Pancreas (tissue), 10 donors: ENCODE data around the gene KCNIP1. TPM values are rescaled to one million over a fixed set of nuclear protein-coding genes. Genes with fewer than 3 reads are reported as not detected.

Experiments used
- ATAC-seq, 4 donors: fragments of 200-7000 bp; cut with Tn5 transposase; one replicate each; pipeline versions ENCODE4 v1.8.0 to v1.9.1; 2020; ENCODE audit warnings: mild to moderate bottlenecking in 4 of 4, moderate library complexity in 4 of 4
- DNase-seq, 6 donors: peaks; one replicate each; pipeline ENCODE4 v3.0.0-alpha.2; 2020
- FAIRE-seq: peaks from 2 replicates; lab custom pipeline; 2012; peaks lifted over from hg19 to GRCh38; lab: Jason Lieb, UNC
- H3K27ac ChIP-seq, 4 donors: fragments of 200-600 bp; sonication (generic); 1 replicate in 3 of 4; 2 replicates in 1 of 4; pipeline versions ENCODE4 v1.5.0 to v1.8.0; 2020
- H3K27me3 ChIP-seq, 4 donors: fragments of 200-600 bp; one replicate each; pipeline ENCODE4 v1.8.0; 2021
- H3K36me3 ChIP-seq, 3 donors: fragments of 200-600 bp; sonication (generic) in 1 of 3; one replicate each; pipeline versions ENCODE4 v1.5.0 to v1.8.0; 2020 to 2021
- H3K4me1 ChIP-seq, 3 donors: fragments of 200-600 bp; one replicate each; pipeline ENCODE4 v1.8.0; 2021
- H3K4me3 ChIP-seq, 4 donors: fragments of 200-600 bp; sonication (generic) in 2 of 4; one replicate each; pipeline versions ENCODE4 v1.5.0 to v1.8.0; 2020 to 2021
- H3K9me3 ChIP-seq, 4 donors: fragments of 200-600 bp; one replicate each; pipeline ENCODE4 v1.8.0; 2021
- CTCF ChIP-seq, 4 donors: fragments of 200-600 bp; sonication (generic) in 3 of 4; IDR thresholded peaks; one replicate each; pipeline versions ENCODE4 v1.5.0 to v1.8.0; 2021; ENCODE audit warnings: antibody characterized with exemption in 4 of 4
- whole genome bisulfite sequencing, 2 donors: extraction: QIAGEN DNeasy Blood & Tissue Kit; methylation state at CpG; one replicate each; pipeline ENCODE4 v1.1.7; 2013; 5-methylcytosine and 5-hydroxymethylcytosine counted together
- intact Hi-C, 3 donors: fragments of 100-400 bp; cut with DNase I; formaldehyde crosslinking; loops; one replicate each; pipeline versions ENCODE4 v1.11.1 to v1.14.2; 2022
- polyA plus RNA-seq, 2 donors: library from polyadenylated mRNA; stranded (reverse); fragments of 200-250 nt; gene quantifications; one replicate each; pipeline ENCODE4 v1.2.3, GENCODE V29; 2013
- total RNA-seq, 6 donors: library from RNA; stranded (reverse); fragmentation: NEBNext Ultra II Directional in 4 of 6; extraction: Animal tissue kit (Norgen Biotek cat#: 25700) in 4 of 6; gene quantifications; one replicate each; pipeline versions ENCODE4 v1.2.1 to v1.2.4, GENCODE V29; 2021 to 2023
- donor health status: healthy with polysubstance abuse.
- donor health status: DM: no; HTN: no; CAD: no; lungs with moderate emphysema.
- donor health status: DM: no; HTN: no; CAD: no.
- donor health status: control.
- donor health status: control.
- donor health status: Bipolar disorder and iron deficiency.
- donor health status: DM: yes; HTN: yes; CAD: no.
- donor health status: DM: no; HTN: no; CAD: no.
- donor health status: DM: no; HTN: no; CAD: no.
- donor health status: DM: yes; HTN: yes; CAD: no.

The KCNIP1 gene
- total and polyA plus RNA-seq, 8 donors, result 0.31 to 10.3 (median 1.1) TPM

GRCh38 chr5:170470808-170471404 is 32.9 kb upstream of the KCNIP1 start:
- no peak overlapping the region for H3K27ac ChIP-seq
- no peak for FAIRE-seq
- 63 to 75% methylated on average over 8 of the region's 8 CpGs for WGBS, 2 donors

GRCh38 chr5:170471551-170472178 is 32.2 kb upstream of the KCNIP1 start:
- no peak for TF ChIP-seq CTCF (IDR thresholded peaks at IDR 0.05)

More at GRCh38 chr5:170470808-170471404, 32.9 kb upstream of the KCNIP1 start:
- H3K27me3 ChIP-seq, result no peaks in the 10 kb centered on the region
- no peak for TF ChIP-seq CTCF (IDR thresholded peaks at IDR 0.05)
- H3K36me3 ChIP-seq, result no peaks in the 10 kb centered on the region
- no peak for DNase-seq
- no peaks in the 10 kb centered on the region for H3K9me3 ChIP-seq
- ATAC-seq, result no peak
- no peaks in the 10 kb centered on the region for H3K4me1 ChIP-seq
- intact Hi-C loops, result no loop called here
- no peak overlapping the region for H3K4me3 ChIP-seq

GRCh38 chr5:170473642-170474041 is 30.2 kb upstream of the KCNIP1 start:
- TF ChIP-seq CTCF (IDR thresholded peaks at IDR 0.05), result no peak
- no peak for DNase-seq
- H3K4me1 ChIP-seq, result no peaks in the 10 kb centered on the region
- H3K4me3 ChIP-seq, result no peak overlapping the region
- no peak for FAIRE-seq
- no peak for ATAC-seq
- H3K9me3 ChIP-seq, result no peaks in the 10 kb centered on the region
- H3K36me3 ChIP-seq, result no peaks in the 10 kb centered on the region
- intact Hi-C loops, result no loop called here
- 52 to 59% methylated on average over 5 of the region's 5 CpGs for WGBS, 2 donors
- no peaks in the 10 kb centered on the region for H3K27me3 ChIP-seq
- no peak overlapping the region for H3K27ac ChIP-seq

More at GRCh38 chr5:170471551-170472178, 32.2 kb upstream of the KCNIP1 start:
- no peaks in the 10 kb centered on the region for H3K9me3 ChIP-seq
- ATAC-seq, result no peak
- H3K27me3 ChIP-seq, result no peaks in the 10 kb centered on the region
- H3K36me3 ChIP-seq, result no peaks in the 10 kb centered on the region
- H3K4me1 ChIP-seq, result no peaks in the 10 kb centered on the region
- 68 to 70% methylated on average over 6 to 8 of the region's 8 CpGs for WGBS, 2 donors
- no peak overlapping the region for H3K4me3 ChIP-seq
- DNase-seq, result no peak
- no peak for FAIRE-seq
- H3K27ac ChIP-seq, result no peak overlapping the region
- intact Hi-C loops, result no loop called here

- Histone ChIP-seq H3K36me3 (no peaks in the 10 kb centered on the region), H3K4me1 (peaks cover 0 to 7% (median under 1%) of the 10 kb centered on the region in 3 donors), H3K27me3 (no peaks in the 10 kb centered on the region), H3K4me3 (no peak overlapping the region), H3K27ac (no peak overlapping the region), H3K9me3 (no peaks in the 10 kb centered on the region)
- FAIRE-seq (no peak), DNase-seq (no peak), ATAC-seq (no peak)
- intact Hi-C loops, result no loop called here
- WGBS, 2 donors, result 83 to 87% methylated on average over 12 of the region's 12 CpGs
- no peak for TF ChIP-seq CTCF (IDR thresholded peaks at IDR 0.05)
Observed at GRCh38 chr5:170474489-170475274, 29.1 kb upstream of the KCNIP1 start.
